Rectal smooth muscle tissue (tissue), 1 donor: ENCODE measurements around the gene ZNF548.
"Not testable (repeated sequence)": the region's sequence is repeated elsewhere in the genome, so short reads cannot be mapped to it uniquely, and the experiment has no call there.

Experiments used
- H3K27ac ChIP-seq: one replicate; pipeline ENCODE4 v1.7.0; 2013; ENCODE audit warnings: low read depth, low read length, inconsistent platforms
- H3K27me3 ChIP-seq: one replicate; pipeline ENCODE4 v1.7.0; 2013; ENCODE audit warnings: low read length; ENCODE audit not compliant: control insufficient read depth, insufficient read depth
- H3K36me3 ChIP-seq: one replicate; pipeline ENCODE4 v1.7.0; 2013; ENCODE audit warnings: low read length; ENCODE audit not compliant: control insufficient read depth, insufficient read depth
- H3K4me1 ChIP-seq: one replicate; pipeline ENCODE4 v1.7.0; 2013; ENCODE audit warnings: low read length; ENCODE audit not compliant: control insufficient read depth, insufficient read depth
- H3K4me3 ChIP-seq: one replicate; pipeline ENCODE4 v1.7.0; 2013; ENCODE audit warnings: low read length
- H3K9ac ChIP-seq: one replicate; pipeline ENCODE4 v1.7.0; 2013; ENCODE audit warnings: low read length

ZNF548 gene

GRCh38 chr19:57366776-57367175 lies 22.9 kb upstream of the ZNF548 start:
- Histone ChIP-seq H3K27ac (no peak overlapping the region), H3K4me3 (no peak overlapping the region), H3K4me1 (no peaks in the 10 kb centered on the region), H3K27me3 (no peaks in the 10 kb centered on the region), H3K36me3 (peaks cover 2% of the 10 kb centered on the region), H3K9ac (no peak overlapping the region)

DNA sequence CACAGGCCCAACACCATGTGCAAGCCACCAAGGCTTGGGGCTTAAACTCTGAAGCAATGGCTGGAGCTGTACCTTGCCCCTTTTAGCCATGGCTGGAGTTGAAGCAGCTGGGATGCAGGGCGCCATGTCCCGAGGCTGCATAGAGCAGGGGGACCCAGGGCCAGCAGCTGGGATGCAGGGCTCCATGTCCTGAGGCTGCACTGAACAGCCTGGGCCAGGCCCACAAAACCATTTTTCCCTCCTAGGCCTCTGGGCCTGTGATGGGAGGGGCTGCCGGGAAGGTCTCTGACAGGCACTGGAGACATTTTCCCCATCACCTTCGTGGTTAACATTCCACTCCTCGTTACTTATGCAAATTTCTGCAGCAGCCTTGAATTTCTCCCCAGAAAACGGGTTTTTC lies 15.5 kb upstream of the ZNF548 start:
- H3K27ac ChIP-seq, result no peak overlapping the region
- no peaks in the 10 kb centered on the region for H3K27me3 ChIP-seq
- peaks cover 37% of the 10 kb centered on the region for H3K36me3 ChIP-seq
- no peaks in the 10 kb centered on the region for H3K4me1 ChIP-seq
- H3K4me3 ChIP-seq, result no peak overlapping the region
- no peak overlapping the region for H3K9ac ChIP-seq

- H3K9ac ChIP-seq, H3K27ac ChIP-seq, H3K27me3 ChIP-seq, H3K4me3 ChIP-seq, H3K4me1 ChIP-seq: not testable (repeated sequence)
- H3K36me3 ChIP-seq, result peaks cover 37% of the 10 kb centered on the region
Measured at GRCh38 chr19:57374647-57375046, 15.0 kb upstream of the ZNF548 start.

DNA sequence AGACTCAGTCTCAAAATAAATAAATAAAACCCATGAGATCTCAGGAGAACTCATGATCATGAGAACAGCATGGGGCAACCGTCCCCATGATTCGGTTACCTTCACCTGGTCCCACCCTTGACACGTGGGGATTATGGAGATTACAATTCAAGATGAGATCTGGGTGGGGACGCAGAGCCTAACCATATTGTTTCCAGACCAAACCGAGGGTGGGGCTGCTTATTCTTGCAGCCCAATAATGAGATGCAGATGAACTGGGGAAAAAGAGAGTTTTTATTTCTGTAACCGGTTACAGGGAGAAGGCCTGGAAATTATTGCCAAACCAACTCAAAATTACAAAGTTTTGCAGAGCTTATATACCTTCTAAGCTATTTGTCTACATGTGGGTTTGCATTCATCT lies 13.5 kb upstream of the ZNF548 start:
- no peaks in the 10 kb centered on the region for H3K4me1 ChIP-seq
- H3K27me3 ChIP-seq, result no peaks in the 10 kb centered on the region
- no peak overlapping the region for H3K27ac ChIP-seq
- H3K9ac ChIP-seq, result no peak overlapping the region
- no peak overlapping the region for H3K4me3 ChIP-seq
- H3K36me3 ChIP-seq, result peaks cover 37% of the 10 kb centered on the region

GRCh38 chr19:57377498-57378146 lies 12.0 kb upstream of the ZNF548 start:
- Histone ChIP-seq H3K27ac (no peak overlapping the region), H3K36me3 (peaks cover 28% of the 10 kb centered on the region), H3K9ac (no peak overlapping the region), H3K27me3 (no peaks in the 10 kb centered on the region), H3K4me3 (no peak overlapping the region), H3K4me1 (no peaks in the 10 kb centered on the region)

DNA sequence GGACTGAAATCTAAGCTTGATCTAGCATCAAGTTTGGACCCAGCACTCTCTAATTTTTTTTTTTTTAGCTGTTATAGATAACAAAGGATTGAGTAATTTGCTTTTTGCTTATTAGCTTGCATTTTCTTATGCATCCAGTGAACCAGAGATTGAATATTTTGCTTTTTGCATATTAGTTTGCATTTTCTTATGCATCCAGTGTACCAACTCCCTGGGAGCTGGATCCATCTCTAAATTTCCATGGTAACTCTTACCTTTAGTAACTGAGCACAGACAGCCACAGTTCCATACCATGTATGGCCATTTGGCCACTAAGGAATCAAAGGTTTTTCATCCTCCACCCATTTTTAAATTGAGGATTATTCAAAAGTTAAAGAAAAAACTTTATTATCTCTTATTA lies 8.7 kb upstream of the ZNF548 start:
- H3K4me3 ChIP-seq, result no peak overlapping the region
- peaks cover 16% of the 10 kb centered on the region for H3K36me3 ChIP-seq
- no peaks in the 10 kb centered on the region for H3K4me1 ChIP-seq
- no peak overlapping the region for H3K9ac ChIP-seq
- H3K27ac ChIP-seq, result no peak overlapping the region
- no peaks in the 10 kb centered on the region for H3K27me3 ChIP-seq

DNA sequence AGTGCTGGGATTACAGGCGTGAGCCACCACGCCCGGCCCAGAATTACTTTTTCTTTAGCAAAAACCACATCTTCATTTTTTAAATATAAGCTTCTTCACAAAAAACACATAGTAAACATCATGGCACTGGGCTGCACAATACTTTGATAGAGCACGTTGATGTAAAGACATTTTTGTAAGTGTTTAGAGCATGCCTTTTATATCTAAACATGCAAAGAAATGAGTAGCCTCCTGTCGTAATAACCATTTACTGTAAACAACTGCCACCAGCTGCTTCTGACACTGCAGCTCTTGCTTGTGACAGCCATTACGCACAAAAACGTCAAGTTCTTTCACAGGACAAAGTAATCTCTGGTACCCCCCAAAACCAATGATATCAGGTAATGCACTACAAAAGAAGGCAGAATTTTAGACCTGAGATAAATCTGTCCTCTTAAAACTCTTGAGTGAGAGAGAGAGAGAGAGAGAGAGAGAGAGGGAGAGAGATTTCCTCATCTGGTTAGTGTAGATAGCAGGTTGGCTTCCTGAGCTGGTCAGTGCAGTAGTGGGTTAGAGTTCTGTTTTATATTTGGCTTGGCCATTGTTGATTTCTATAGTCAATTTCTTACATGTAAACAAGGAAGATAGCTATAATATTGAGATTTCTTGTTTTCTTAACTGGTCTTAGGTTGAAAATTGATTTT lies 6.7 kb upstream of the ZNF548 start:
- Histone ChIP-seq H3K36me3 (peaks cover 2% of the 10 kb centered on the region), H3K4me3 (no peak overlapping the region), H3K9ac (no peak overlapping the region), H3K27me3 (no peaks in the 10 kb centered on the region), H3K4me1 (no peaks in the 10 kb centered on the region), H3K27ac (no peak overlapping the region)

GRCh38 chr19:57389194-57389729 lies 392 bp upstream of the ZNF548 start:
- Histone ChIP-seq H3K9ac (peak overlapping the region; percentile 16), H3K4me3 (peak overlapping the region; percentile 98), H3K27ac (peak overlapping the region; percentile 90), H3K4me1 (no peaks in the 10 kb centered on the region), H3K36me3 (peaks cover 5% of the 10 kb centered on the region), H3K27me3 (no peaks in the 10 kb centered on the region)

DNA sequence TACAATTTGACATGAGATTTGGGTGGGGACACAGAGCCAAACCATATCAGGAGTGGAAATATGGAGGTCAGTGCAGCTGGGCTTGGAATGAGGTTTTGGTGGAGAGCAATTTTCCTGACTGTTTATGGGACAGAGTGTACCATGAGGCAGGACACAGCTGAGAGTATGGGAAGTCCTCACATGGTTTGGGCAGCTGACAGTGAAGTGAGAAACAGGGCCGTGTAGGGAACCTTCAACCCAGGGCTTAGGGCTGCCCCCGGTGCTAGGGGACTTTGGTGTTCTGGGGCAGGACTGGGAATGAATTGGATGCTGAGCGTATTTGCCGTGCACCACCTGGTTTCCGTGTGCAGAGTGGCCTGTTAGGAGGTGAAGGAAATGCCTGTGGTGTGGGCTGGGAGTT lies 6.1 kb downstream of the ZNF548 start:
- Histone ChIP-seq H3K4me3 (no peak overlapping the region), H3K27ac (no peak overlapping the region), H3K36me3 (peaks cover 50% of the 10 kb centered on the region), H3K4me1 (no peaks in the 10 kb centered on the region), H3K27me3 (no peaks in the 10 kb centered on the region), H3K9ac (no peak overlapping the region)

DNA sequence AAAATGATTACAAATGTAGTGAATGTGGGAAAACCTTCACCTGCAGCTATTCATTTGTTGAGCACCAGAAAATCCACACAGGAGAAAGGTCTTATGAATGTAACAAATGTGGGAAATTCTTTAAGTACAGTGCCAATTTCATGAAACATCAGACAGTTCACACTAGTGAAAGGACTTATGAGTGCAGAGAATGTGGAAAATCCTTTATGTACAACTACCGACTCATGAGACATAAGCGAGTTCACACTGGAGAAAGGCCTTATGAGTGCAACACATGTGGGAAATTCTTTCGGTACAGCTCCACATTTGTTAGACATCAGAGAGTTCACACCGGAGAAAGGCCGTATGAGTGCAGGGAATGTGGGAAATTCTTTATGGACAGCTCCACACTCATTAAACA lies 9.2 kb downstream of the ZNF548 start:
- no peak overlapping the region for H3K4me3 ChIP-seq
- H3K4me1 ChIP-seq, result no peaks in the 10 kb centered on the region
- no peak overlapping the region for H3K9ac ChIP-seq
- no peaks in the 10 kb centered on the region for H3K27me3 ChIP-seq
- peaks cover 56% of the 10 kb centered on the region for H3K36me3 ChIP-seq
- H3K27ac ChIP-seq, result no peak overlapping the region

DNA sequence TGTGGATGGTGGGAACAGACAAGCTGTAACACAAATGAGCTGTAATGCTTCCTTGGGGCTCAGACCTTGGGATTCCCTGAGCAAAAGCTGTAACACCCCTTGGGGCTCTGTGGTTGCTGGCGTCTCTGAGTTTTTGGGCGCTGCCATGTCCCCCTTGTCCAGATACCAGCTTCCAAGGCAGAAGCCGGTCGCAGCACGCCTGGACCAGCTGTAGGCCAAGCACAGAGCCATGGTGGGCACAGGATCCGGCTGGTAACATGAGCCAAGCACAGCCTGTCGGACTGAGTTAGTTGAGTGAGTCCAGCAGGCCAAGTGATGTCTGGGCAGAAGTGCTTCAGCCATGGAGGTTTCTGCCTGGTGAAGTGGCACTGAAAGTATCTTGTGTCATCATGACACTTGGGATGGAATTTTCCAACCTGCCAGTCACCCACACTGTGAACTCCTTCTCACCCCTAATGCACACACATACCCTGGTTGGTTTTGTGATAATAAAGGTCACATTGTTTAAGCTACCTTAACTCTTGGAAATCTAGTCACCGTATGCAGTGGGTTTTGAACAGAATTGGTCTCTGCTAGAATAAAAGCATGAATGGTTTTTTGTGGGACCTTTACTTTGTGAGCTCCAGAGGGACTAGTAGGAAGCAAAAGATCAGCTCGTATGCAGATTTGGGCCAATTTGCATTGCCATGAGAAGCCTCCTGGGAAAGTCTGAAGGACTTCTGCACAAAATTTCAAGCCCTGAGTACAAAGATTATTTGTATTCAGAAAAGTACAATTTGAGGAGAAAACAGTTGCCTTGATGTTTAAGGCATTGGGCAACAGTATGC lies 14.3 kb downstream of the ZNF548 start:
- Histone ChIP-seq H3K4me1 (no peaks in the 10 kb centered on the region), H3K27me3 (no peaks in the 10 kb centered on the region), H3K27ac (no peak overlapping the region), H3K4me3 (no peak overlapping the region), H3K36me3 (peaks cover 14% of the 10 kb centered on the region), H3K9ac (no peak overlapping the region)

- Histone ChIP-seq H3K4me3 (no peak overlapping the region), H3K27me3 (no peaks in the 10 kb centered on the region), H3K9ac (no peak overlapping the region), H3K4me1 (peaks cover 2% of the 10 kb centered on the region), H3K27ac (no peak overlapping the region), H3K36me3 (peaks cover 7% of the 10 kb centered on the region)
Measured at GRCh38 chr19:57406516-57407123, 17.0 kb downstream of the ZNF548 start.
